K562 (cell line): Measurements from ENCODE around the gene SLC40A1. TPM values are rescaled to one million over a fixed set of nuclear protein-coding genes. Genes with fewer than 3 reads are reported as not detected.
A peak's percentile ranks its signal among the peaks of the same experiment; 100 is the strongest.

ENCODE experiments used
- ATAC-seq: fragments of 200-7000 bp; cut with Tn5 transposase; 3 replicates; pipeline ENCODE4 v1.9.1; 2020; ENCODE audit warnings: moderate library complexity
- BruUV-seq: library from RNA; stranded (reverse); fragments of 400-500 nt; replicated peaks from 2 replicates; lab custom pipeline; 2021; lab: Mats Ljungman, UMichigan
- CTCF ChIA-PET: fragments of 300-600 bp; formaldehyde crosslinking; extraction: SDS; loops from one replicate; lab custom pipeline; 2021; ENCODE audit warnings: low intra/inter-chr PET ratio; lab: Yijun Ruan, JAX
- POLR2A ChIA-PET: fragments of 300-600, 350-650 bp; sonication (Branson Sonifier 250); formaldehyde crosslinking; extraction: SDS; loops from one replicate; lab custom pipeline; 2021; ENCODE audit warnings: antibody characterized with exemption, inconsistent platforms; lab: Yijun Ruan, JAX
- DNase-seq, 4 experiments: peaks; one replicate each; pipeline versions ENCODE4 v3.0.0 to v3.0.0-alpha.2; 2011 to 2018; ENCODE audit warnings: low spot score in 3 of 4, mixed read lengths in 3 of 4; ENCODE audit errors: extremely low read depth in 1 of 4
- FAIRE-seq: peaks from 2 replicates; lab custom pipeline; 2011; peaks lifted over from hg19 to GRCh38; lab: Jason Lieb, UNC
- H2AFZ ChIP-seq: 2 replicates; pipeline ENCODE4 v1.6.0; 2011; ENCODE audit warnings: low read depth, low read length, control low read depth, inconsistent platforms
- H3K27ac ChIP-seq: fragments of 200-600 bp; 3 replicates; pipeline ENCODE4 v1.8.0; 2011; ENCODE audit warnings: low read depth, mild to moderate bottlenecking, control low read depth, inconsistent platforms, low read length, moderate library complexity, mixed read lengths; ENCODE audit errors: extremely low read depth
- H3K27me3 ChIP-seq, 2 experiments: fragments of 300-600 bp in 1 of 2; 2 replicates in 1 of 2; 3 replicates in 1 of 2; pipeline versions ENCODE4 v1.6.0 to v1.8.0; 2011; ENCODE audit warnings: inconsistent platforms in 2 of 2, low read length in 2 of 2, mild to moderate bottlenecking in 1 of 2, mixed read lengths in 1 of 2, moderate library complexity in 1 of 2; ENCODE audit not compliant: control insufficient read depth in 2 of 2, insufficient read depth in 2 of 2
- H3K36me3 ChIP-seq: fragments of 300-600 bp; 3 replicates; pipeline ENCODE4 v1.8.0; 2011; ENCODE audit warnings: mild to moderate bottlenecking, low read length, inconsistent platforms; ENCODE audit not compliant: control insufficient read depth, insufficient read depth
- H3K4me1 ChIP-seq, 2 experiments: fragments of 200-600 bp in 1 of 2; replicated peaks in 1 of 2; 2 replicates in 1 of 2; 3 replicates in 1 of 2; pipeline versions ENCODE4 v1.5.1 to v1.8.0; 2011; ENCODE audit warnings: inconsistent platforms in 2 of 2, low read length in 2 of 2, mild to moderate bottlenecking in 1 of 2, mixed read lengths in 1 of 2, moderate library complexity in 1 of 2; ENCODE audit not compliant: control insufficient read depth in 2 of 2, insufficient read depth in 2 of 2
- H3K4me2 ChIP-seq: 2 replicates; pipeline ENCODE4 v1.6.1; 2011; ENCODE audit warnings: low read length, control low read depth, inconsistent platforms, mixed read lengths; ENCODE audit not compliant: insufficient read depth
- H3K4me3 ChIP-seq: fragments of 200-600 bp; sonication (generic), shearing (Covaris generic); 2 replicates; pipeline ENCODE4 v1.5.1; 2016; ENCODE audit warnings: control low read depth, inconsistent platforms
- H3K79me2 ChIP-seq: fragments of 200-600 bp; 3 replicates; pipeline ENCODE4 v1.8.0; 2011; ENCODE audit warnings: low read length, inconsistent platforms; ENCODE audit not compliant: control insufficient read depth, insufficient read depth
- H3K9ac ChIP-seq, 2 experiments: 2 replicates each; pipeline versions ENCODE4 v1.6.0 to v1.6.1; 2011; ENCODE audit warnings: low read depth in 2 of 2, low read length in 2 of 2, control low read depth in 1 of 2, inconsistent platforms in 1 of 2, mild to moderate bottlenecking in 1 of 2, mixed read lengths in 1 of 2; ENCODE audit not compliant: insufficient read depth in 1 of 2
- H3K9me1 ChIP-seq: one replicate; pipeline ENCODE4 v1.6.0; 2011; ENCODE audit warnings: inconsistent platforms, mild to moderate bottlenecking, low read length, moderate library complexity; ENCODE audit not compliant: control insufficient read depth, insufficient read depth
- H3K9me3 ChIP-seq: replicated peaks from 2 replicates; pipeline ENCODE4 v1.5.1; 2011; ENCODE audit warnings: low read depth, low read length, inconsistent platforms; ENCODE audit not compliant: control insufficient read depth, insufficient read depth
- H4K20me1 ChIP-seq: replicated peaks from 2 replicates; pipeline ENCODE4 v1.6.1; 2011; ENCODE audit warnings: low read length, inconsistent platforms, mixed read lengths; ENCODE audit not compliant: control insufficient read depth, insufficient read depth
- ATF4 ChIP-seq: fragments of 450-650 bp; formaldehyde crosslinking; IDR thresholded peaks from 2 replicates; pipeline ENCODE4 v1.4.0; 2022; ENCODE audit warnings: mild to moderate bottlenecking, moderate library complexity
- BHLHE40 ChIP-seq: IDR thresholded peaks from 2 replicates; pipeline ENCODE4 v1.6.1; 2011; ENCODE audit warnings: low read length, improper control_type of control experiment
- C11orf30 ChIP-seq: fragments of 450-650 bp; IDR thresholded peaks from 2 replicates; pipeline ENCODE4 v1.6.1; 2016; ENCODE audit warnings: low read depth, mild to moderate bottlenecking
- CREM ChIP-seq: IDR thresholded peaks from 2 replicates; pipeline ENCODE4 v1.6.1; 2014; ENCODE audit warnings: antibody characterized with exemption, low read depth
- IFI16 ChIP-seq: fragments of 250-450 bp; sonication (Bioruptor Pico); IDR thresholded peaks from 2 replicates; pipeline ENCODE4 v2.1.2; 2022; ENCODE audit warnings: mild to moderate bottlenecking, inconsistent platforms
- NFATC3 ChIP-seq: fragments of 450-650 bp; IDR thresholded peaks from 2 replicates; pipeline ENCODE4 v1.6.1; 2017; ENCODE audit warnings: mild to moderate bottlenecking
- PML ChIP-seq: IDR thresholded peaks from 2 replicates; pipeline ENCODE4 v1.6.1; 2012; ENCODE audit warnings: low read length, inconsistent platforms
- POLR2G ChIP-seq: fragments of 200-400 bp; formaldehyde crosslinking; IDR thresholded peaks from 2 replicates; pipeline ENCODE4 v1.6.1; 2017; ENCODE audit warnings: low read depth, mild to moderate bottlenecking, antibody characterized with exemption, low read length, moderate library complexity
- SIN3B ChIP-seq: fragments of 450-650 bp; IDR thresholded peaks from 2 replicates; pipeline ENCODE4 v1.6.1; 2017; ENCODE audit warnings: low read depth, mild to moderate bottlenecking, moderate library complexity
- SNIP1 ChIP-seq: fragments of 450-650 bp; IDR thresholded peaks from 2 replicates; pipeline ENCODE4 v1.7.1; 2017; ENCODE audit warnings: low read depth, mild to moderate bottlenecking
- ZKSCAN3 ChIP-seq: fragments of 250-450 bp; sonication (Bioruptor Pico); IDR thresholded peaks from 2 replicates; pipeline ENCODE4 v1.4.0; 2020
- ZNF239 ChIP-seq: fragments of 250-450 bp; sonication (Bioruptor Pico); IDR thresholded peaks from 2 replicates; pipeline ENCODE4 v1.4.0; 2020; ENCODE audit warnings: mild to moderate bottlenecking
- ZNF274 ChIP-seq: IDR thresholded peaks from 2 replicates; pipeline ENCODE4 v1.6.1; 2011; ENCODE audit warnings: low read depth, mild to moderate bottlenecking, low read length, moderate library complexity, borderline replicate concordance
- ZNF3 ChIP-seq: fragments of 250-450 bp; sonication (Bioruptor Pico); IDR thresholded peaks from 2 replicates; pipeline ENCODE4 v1.5.0; 2021; ENCODE audit warnings: mild to moderate bottlenecking, moderate library complexity
- ZNF354B ChIP-seq: fragments of 250-450 bp; sonication (Bioruptor Pico); IDR thresholded peaks from 2 replicates; pipeline ENCODE4 v1.4.0; 2020
- ZNF830 ChIP-seq: fragments of 250-450 bp; sonication (Bioruptor Pico); IDR thresholded peaks from 2 replicates; pipeline ENCODE4 v1.5.0; 2021; ENCODE audit warnings: mild to moderate bottlenecking
- WGBS: fragments of 100-300 bp; shearing (Covaris generic); methylation state at CpG from one replicate; pipeline ENCODE4 v1.1.6; 2016; ENCODE audit warnings: low coverage, mixed read lengths; ENCODE audit not compliant: insufficient coverage; ENCODE audit errors: missing lambda C conversion rate; 5-methylcytosine and 5-hydroxymethylcytosine counted together
- in situ Hi-C: fragments of 300-500 bp; cut with MboI; formaldehyde crosslinking; loops from 4 replicates; pipeline ENCODE4 v1.15.0; 2018; ENCODE audit warnings: inconsistent platforms, mixed read lengths
- intact Hi-C: fragments of 100-400 bp; cut with micrococcal nuclease; formaldehyde crosslinking; loops from 2 replicates; pipeline ENCODE4 v1.14.2; 2022
- polyA plus RNA-seq, 8 experiments: library from polyadenylated mRNA; depleted of rRNA in 4 of 8; stranded (reverse) in 5 of 8; unstranded in 3 of 8; fragments of >200 nt; fragmentation: Nextera tagmentation in 2 of 8; fragmentation: Illumina TruSeq in 1 of 8; extraction: Ambion mirVana in 2 of 8; extraction: Trizol in 1 of 8; gene quantifications; 2 replicates each; pipeline versions ENCODE4 v1.2.1 to v1.2.3, GENCODE V29; 2011 to 2014; ENCODE audit warnings: inconsistent platforms in 1 of 8, missing spikeins in 1 of 8
- total RNA-seq, 7 experiments: library from RNA; depleted of rRNA in 6 of 7; stranded (reverse); fragments of >200 nt in 6 of 7; fragmentation: Illumina TruSeq in 2 of 7; extraction: Trizol in 2 of 7; gene quantifications; 2 replicates each; pipeline versions ENCODE4 v1.2.1 to v1.2.3, GENCODE V29; 2011 to 2021; ENCODE audit warnings: low replicate concordance in 1 of 7
- TF ChIP-seq, protein P1 (sequence below), 2 experiments: fragments of 450-650 bp in 1 of 2; sonication (generic) in 1 of 2; formaldehyde crosslinking in 1 of 2; IDR thresholded peaks in 1 of 2; conservative IDR thresholded peaks in 1 of 2; 2 replicates each; pipeline versions ENCODE4 v1.6.1 to v1.8.1; 2016 to 2023; ENCODE audit warnings: mild to moderate bottlenecking in 2 of 2, moderate library complexity in 2 of 2, inconsistent platforms in 1 of 2, missing genetic modification reagents in 1 of 2

SLC40A1 gene
- total and polyA plus RNA-seq, 9 of the 15 experiments (the other 6 are each of a cell fraction or from before 2014, with no cell fraction given) = 42.2 to 95.9 (median 54.9) TPM

DNA sequence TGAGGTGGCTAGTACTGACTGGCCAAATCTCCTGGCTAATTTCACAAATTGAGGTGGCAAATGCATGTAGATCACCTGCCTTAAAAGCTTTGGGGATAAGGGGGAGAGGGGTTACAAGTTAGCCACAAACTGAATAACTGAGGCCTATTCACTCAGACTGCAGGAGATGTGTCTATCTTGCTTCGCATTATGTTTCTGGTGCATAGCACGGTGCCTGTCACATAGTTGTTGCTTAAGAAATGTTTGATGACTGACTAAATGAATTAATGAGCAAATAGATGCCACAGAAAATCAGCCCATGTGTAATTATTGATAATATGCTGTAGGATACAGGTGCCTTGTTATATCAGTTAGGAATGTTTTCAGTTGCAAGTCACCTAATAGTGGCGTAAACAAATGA lies 12.5 kb upstream of the SLC40A1 start:
- no peak overlapping the region for H3K4me3 ChIP-seq
- WGBS = 87% methylated on average over 3 of the region's 3 CpGs
- in situ Hi-C loops (no loop called here), intact Hi-C loops (no loop called here)
- CTCF ChIA-PET = no interaction called here
- H3K36me3 ChIP-seq = no peaks in the 10 kb centered on the region
- no peak overlapping the region for H3K4me2 ChIP-seq
- no peaks in the 10 kb centered on the region for H3K9me3 ChIP-seq
- ATAC-seq (no peak), DNase-seq (no peak), FAIRE-seq (no peak)
- H3K9ac ChIP-seq = no peak overlapping the region
- TF ChIP-seq CREM (no peak), ZNF274 (no peak), ZNF3 (CRISPR knock-in tag) (peak; percentile 60; the same call in 1 of the 2 replicates), NFATC3 (no peak), ZNF830 (CRISPR knock-in tag) (no peak), BHLHE40 (no peak)
- H4K20me1 ChIP-seq = no peaks in the 10 kb centered on the region
- H3K9me1 ChIP-seq = no peaks in the 10 kb centered on the region
- no peaks in the 10 kb centered on the region for H3K4me1 ChIP-seq
- 0 out of 2 replicates have a peak overlapping the region, but pooled peaks have one; percentile 4 for H2AFZ ChIP-seq
- no peaks in the 10 kb centered on the region for H3K79me2 ChIP-seq
- H3K27ac ChIP-seq = no peak overlapping the region
- POLR2A ChIA-PET = interaction anchor here (0.6 to 1.9 kb wide), 2 partner anchors 12 to 699 kb away, joined by 3 to 7 read pairs; partner anchors contain the start of gene SLC40A1
- no peaks in the 10 kb centered on the region for H3K27me3 ChIP-seq
- no TSS peak for BruUV-seq

DNA sequence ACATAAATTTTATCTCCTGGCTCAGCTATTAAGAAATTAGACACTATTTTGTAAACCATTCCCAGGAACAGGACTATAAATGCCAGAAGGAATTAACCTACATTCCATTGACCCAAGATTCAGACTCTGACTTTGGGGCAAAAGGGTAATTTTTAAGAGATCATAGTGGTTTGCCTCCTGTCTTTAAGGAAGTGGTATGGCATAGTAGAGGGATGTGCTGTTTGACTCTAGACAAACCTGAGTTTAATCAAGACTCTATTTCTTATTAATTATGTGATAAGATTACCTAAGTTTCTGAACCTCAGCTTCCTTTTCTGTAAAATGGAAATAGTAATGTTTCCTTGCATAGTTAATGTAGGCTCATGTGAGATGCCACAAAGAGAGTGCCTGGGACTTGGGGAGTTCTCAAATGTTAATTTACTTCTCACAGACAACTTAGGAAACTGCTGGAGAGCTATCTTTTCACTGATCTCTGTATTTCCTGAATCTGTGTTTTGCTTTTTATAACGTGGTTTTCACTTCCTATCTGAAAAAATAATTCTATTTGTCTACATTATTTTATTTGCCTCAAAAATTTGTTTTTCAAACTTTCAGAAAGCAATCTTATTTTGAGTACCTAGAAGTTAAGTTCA lies 11.9 kb upstream of the SLC40A1 start:
- intact Hi-C loops (no loop called here), in situ Hi-C loops (no loop called here)
- Histone ChIP-seq H3K79me2 (no peaks in the 10 kb centered on the region), H3K9ac (no peak overlapping the region), H3K4me3 (no peak overlapping the region), H3K9me3 (no peaks in the 10 kb centered on the region), H3K4me2 (no peak overlapping the region), H2AFZ (0 out of 2 replicates have a peak overlapping the region, but pooled peaks have one; percentile 4), H3K9me1 (no peaks in the 10 kb centered on the region), H4K20me1 (no peaks in the 10 kb centered on the region), H3K27ac (no peak overlapping the region), H3K4me1 (no peaks in the 10 kb centered on the region), H3K27me3 (no peaks in the 10 kb centered on the region), H3K36me3 (no peaks in the 10 kb centered on the region)
- no TSS peak for BruUV-seq
- 0% methylated on average over 1 of the region's 1 CpG for WGBS
- ATAC-seq = no peak
- ChIA-PET POLR2A (interaction anchor here (0.6 to 1.9 kb wide), 2 partner anchors 12 to 700 kb away, joined by 3 to 7 read pairs; partner anchors contain the start of gene SLC40A1), CTCF (no interaction called here)
- no peak for DNase-seq
- FAIRE-seq = no peak
- no peak for TF ChIP-seq IFI16 (CRISPR knock-in tag)
- no peak for TF ChIP-seq SNIP1
- TF ChIP-seq SIN3B = no peak
- no peak for TF ChIP-seq ZNF239
- no peak for TF ChIP-seq ATF4 (CRISPR knock-in tag)
- TF ChIP-seq POLR2G = no peak
- TF ChIP-seq C11orf30 = no peak
- TF ChIP-seq PML = no peak
- TF ChIP-seq, protein P1, sequence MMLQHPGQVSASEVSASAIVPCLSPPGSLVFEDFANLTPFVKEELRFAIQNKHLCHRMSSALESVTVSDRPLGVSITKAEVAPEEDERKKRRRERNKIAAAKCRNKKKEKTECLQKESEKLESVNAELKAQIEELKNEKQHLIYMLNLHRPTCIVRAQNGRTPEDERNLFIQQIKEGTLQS (IDR thresholded peaks at IDR 0.05) = no peak
- TF ChIP-seq, protein P1 (CRISPR knock-in tag; conservative IDR thresholded peaks at IDR 0.05) = no peak
- TF ChIP-seq ZNF354B (CRISPR knock-in tag) = no peak
- no peak for TF ChIP-seq ZKSCAN3 (CRISPR knock-in tag)
